Measurements from ENCODE around the gene DDX10. TPM values are rescaled to one million over a fixed set of nuclear protein-coding genes. Genes with fewer than 3 reads are reported as not detected.

Gene DDX10
- total RNA-seq, 1 experiment from 2014 or later = 48.3 TPM

- no peak overlapping the region for H3K4me3 Mint-ChIP-seq
- no peak overlapping the region for H2BK15ac ChIP-seq (ENCODE audit: low read depth, low read length)
- H3K9me3 Mint-ChIP-seq = no peaks in the 10 kb centered on the region
- H3K79me1 ChIP-seq (ENCODE audit: insufficient read depth, low read depth, low read length, poor library complexity, severe bottlenecking) = no peaks in the 10 kb centered on the region
- H2BK12ac ChIP-seq (ENCODE audit: insufficient read length, low read depth, low read length) = no peak overlapping the region
- H3K23ac ChIP-seq (ENCODE audit: insufficient read length, low read depth, low read length) = no peak overlapping the region
- H4K8ac ChIP-seq (replicated peaks; ENCODE audit: insufficient read length, low read depth, low read length) = no peak overlapping the region
- no peak overlapping the region for H3K27ac ChIP-seq (ENCODE audit: insufficient read length, low read depth, low read length)
- H3K23me2 ChIP-seq (ENCODE audit: insufficient read length, low read depth, low read length, poor library complexity, severe bottlenecking) = no peaks in the 10 kb centered on the region
- no peak overlapping the region; a peak in 1 of 7 replicates for H3K27ac Mint-ChIP-seq
- no peak for DNase-seq
- H3K56ac ChIP-seq (ENCODE audit: insufficient read length, low read depth, low read length) = no peak overlapping the region
- H2BK120ac ChIP-seq (ENCODE audit: low read depth, low read length, poor library complexity, severe bottlenecking) = no peak overlapping the region
- H3K27me3 ChIP-seq (ENCODE audit: insufficient read depth, low read length) = no peaks in the 10 kb centered on the region
- no peak overlapping the region for H2BK20ac ChIP-seq (ENCODE audit: low read depth, low read length, poor library complexity, severe bottlenecking)
- H2AK5ac ChIP-seq (ENCODE audit: insufficient read length, low read length) = no peak overlapping the region
- H3K9ac ChIP-seq (ENCODE audit: extremely low read depth, insufficient read length, low read length) = no peak overlapping the region
- no peak overlapping the region for H4K5ac ChIP-seq (ENCODE audit: insufficient read length, low read depth, low read length)
- no peak overlapping the region for H3T11ph ChIP-seq (ENCODE audit: low read length)
- H2AFZ ChIP-seq (ENCODE audit: low read length) = no peak overlapping the region
- peaks cover 33 to 37% of the 10 kb centered on the region in 2 experiments for H3K4me1 Mint-ChIP-seq
- H3K4me1 ChIP-seq (ENCODE audit: insufficient read depth, low read length) = peaks cover 2% of the 10 kb centered on the region; the same call in 1 of the 2 replicates
- TF ChIP-seq CTCF (conservative IDR thresholded peaks at IDR 0.05) = no peak
- H3K9me3 ChIP-seq (ENCODE audit: control insufficient read depth, low read depth, low read length) = no peaks in the 10 kb centered on the region
- H2BK5ac ChIP-seq (ENCODE audit: insufficient read length, low read length) = no peak overlapping the region
- H3K79me2 ChIP-seq (ENCODE audit: insufficient read depth, low read length) = no peaks in the 10 kb centered on the region
- H3K18ac ChIP-seq (ENCODE audit: insufficient read length, low read depth, low read length) = no peak overlapping the region
- H3K14ac ChIP-seq (ENCODE audit: insufficient read depth, low read length) = no peak overlapping the region
- no peak overlapping the region for H3K4ac ChIP-seq (ENCODE audit: low read depth, low read length)
- H3K4me2 ChIP-seq (ENCODE audit: insufficient read depth, insufficient read length, low read length) = no peak overlapping the region
- no peaks in the 10 kb centered on the region for H4K20me1 ChIP-seq (ENCODE audit: control insufficient read depth, insufficient read depth, insufficient read length)
- no peaks in the 10 kb centered on the region for H3K36me3 Mint-ChIP-seq (ENCODE audit: insufficient read depth in 1 of 3, low read depth in 3 of 3)
- H4K91ac ChIP-seq (ENCODE audit: insufficient read length, low read depth, low read length) = no peak overlapping the region
- no peaks in the 10 kb centered on the region for H3K27me3 Mint-ChIP-seq (ENCODE audit: low read depth)
- no CpG with 5 or more reads among the region's 4 CpGs for WGBS (ENCODE audit: extremely low coverage, insufficient read length, low lambda C conversion rate)
These were observed 209.1 kb downstream of the DDX10 start for GRCh38 chr11:108873941-108874340.
